ENCODE results near the gene PALM. TPM values are rescaled to one million over a fixed set of nuclear protein-coding genes. Genes with fewer than 3 reads are reported as not detected.

Gene PALM
- total RNA-seq, 4 donors from 2014 or later, result 57.1 to 228 (median 77.4) TPM

DNA sequence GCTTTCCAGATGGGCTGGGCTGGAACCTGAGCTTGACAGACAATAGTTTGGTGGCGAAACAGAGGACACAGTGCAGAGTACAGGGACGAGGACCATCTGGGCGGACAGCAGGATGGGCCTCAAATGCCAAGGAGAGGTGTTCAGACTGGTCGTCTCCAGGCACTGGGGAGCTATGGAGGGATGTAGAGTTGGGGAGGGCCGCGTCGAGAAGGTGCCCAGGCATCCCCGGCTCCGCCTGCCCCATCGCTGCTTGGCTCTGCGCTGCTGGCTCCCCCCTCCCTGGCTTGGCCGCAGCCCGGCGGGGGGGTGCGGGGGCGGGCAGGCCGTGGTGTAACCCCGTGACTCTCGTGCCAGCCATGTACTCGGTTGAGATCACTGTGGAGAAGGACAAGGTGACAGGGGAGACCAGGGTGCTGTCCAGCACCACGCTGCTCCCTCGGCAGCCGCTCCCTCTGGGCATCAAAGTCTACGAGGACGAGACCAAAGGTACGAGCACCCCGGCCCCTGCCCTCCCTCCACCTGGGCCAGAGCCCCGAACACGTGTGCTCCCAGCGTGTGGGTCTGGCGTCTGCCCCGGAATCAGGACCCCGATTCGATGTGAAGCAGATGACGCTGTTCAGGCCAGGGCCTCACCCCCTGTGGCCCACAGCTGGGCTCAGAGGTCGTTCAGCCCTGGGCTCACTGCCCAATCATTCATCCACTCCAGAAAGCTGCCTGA lies 31.4 kb downstream of the PALM start:
- TF ChIP-seq, protein P1, sequence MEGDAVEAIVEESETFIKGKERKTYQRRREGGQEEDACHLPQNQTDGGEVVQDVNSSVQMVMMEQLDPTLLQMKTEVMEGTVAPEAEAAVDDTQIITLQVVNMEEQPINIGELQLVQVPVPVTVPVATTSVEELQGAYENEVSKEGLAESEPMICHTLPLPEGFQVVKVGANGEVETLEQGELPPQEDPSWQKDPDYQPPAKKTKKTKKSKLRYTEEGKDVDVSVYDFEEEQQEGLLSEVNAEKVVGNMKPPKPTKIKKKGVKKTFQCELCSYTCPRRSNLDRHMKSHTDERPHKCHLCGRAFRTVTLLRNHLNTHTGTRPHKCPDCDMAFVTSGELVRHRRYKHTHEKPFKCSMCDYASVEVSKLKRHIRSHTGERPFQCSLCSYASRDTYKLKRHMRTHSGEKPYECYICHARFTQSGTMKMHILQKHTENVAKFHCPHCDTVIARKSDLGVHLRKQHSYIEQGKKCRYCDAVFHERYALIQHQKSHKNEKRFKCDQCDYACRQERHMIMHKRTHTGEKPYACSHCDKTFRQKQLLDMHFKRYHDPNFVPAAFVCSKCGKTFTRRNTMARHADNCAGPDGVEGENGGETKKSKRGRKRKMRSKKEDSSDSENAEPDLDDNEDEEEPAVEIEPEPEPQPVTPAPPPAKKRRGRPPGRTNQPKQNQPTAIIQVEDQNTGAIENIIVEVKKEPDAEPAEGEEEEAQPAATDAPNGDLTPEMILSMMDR (IDR thresholded peaks at IDR 0.05; ENCODE audit: low read depth), result no peak

DNA sequence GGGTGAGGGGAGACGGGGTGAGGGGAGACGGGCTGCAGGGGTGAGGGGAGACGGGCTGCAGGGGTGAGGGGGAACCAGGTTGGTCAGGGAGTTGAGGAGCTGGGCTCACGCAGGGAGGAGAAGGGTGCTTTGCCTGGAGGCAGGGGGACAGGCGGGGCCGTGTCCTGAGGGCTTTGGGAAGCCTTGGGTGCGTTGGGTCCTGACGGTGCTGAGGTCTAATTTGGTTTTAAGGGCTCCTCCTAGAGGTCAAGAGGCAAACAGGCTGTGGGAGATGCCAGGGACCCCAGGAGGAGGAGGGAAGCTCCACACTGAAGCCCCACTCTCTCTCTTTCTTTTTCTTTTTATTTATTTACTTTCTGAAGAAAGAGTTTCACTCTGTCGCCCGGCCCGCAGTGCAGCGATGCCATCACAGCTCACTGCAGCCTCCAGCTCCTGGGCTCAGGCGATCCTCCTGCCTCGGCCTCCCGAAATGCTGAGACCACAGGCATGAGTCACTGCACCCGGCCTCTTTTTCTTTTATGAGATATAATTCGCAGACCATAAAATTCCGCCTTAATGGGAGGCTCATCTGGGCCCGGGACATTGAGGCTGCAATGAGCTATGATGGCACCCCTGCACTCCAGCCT lies 32.9 kb downstream of the PALM start:
- TF ChIP-seq, protein P1 (IDR thresholded peaks at IDR 0.05; ENCODE audit: low read depth), result no peak

DNA sequence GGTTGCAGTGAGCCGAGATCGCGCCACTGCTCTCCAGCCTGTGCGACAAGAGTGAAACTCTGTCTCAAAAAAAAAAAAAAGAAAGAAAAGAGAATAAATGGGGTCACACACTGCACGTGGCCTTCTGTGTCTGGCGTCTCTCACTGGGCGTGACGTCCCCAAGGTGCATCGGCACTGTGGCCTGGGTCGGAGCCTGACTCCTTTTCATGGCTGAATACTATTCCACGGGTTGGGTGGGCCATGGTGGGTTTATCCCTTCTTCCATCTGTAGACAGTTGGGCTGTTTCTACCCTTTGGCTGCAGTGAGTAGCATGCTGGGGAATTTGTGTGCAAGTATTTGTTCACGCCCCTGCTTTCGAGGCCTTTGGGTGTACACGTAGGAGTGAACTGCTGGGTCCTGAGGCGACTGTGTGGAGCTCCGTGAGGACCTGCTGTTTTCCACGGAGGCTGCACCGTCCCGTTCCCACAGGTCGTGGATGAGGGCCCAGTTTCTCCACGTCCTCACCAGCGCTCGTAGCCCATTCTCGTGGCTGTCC lies 33.9 kb downstream of the PALM start:
- TF ChIP-seq, protein P1 (IDR thresholded peaks at IDR 0.05; ENCODE audit: low read depth), result no peak

DNA sequence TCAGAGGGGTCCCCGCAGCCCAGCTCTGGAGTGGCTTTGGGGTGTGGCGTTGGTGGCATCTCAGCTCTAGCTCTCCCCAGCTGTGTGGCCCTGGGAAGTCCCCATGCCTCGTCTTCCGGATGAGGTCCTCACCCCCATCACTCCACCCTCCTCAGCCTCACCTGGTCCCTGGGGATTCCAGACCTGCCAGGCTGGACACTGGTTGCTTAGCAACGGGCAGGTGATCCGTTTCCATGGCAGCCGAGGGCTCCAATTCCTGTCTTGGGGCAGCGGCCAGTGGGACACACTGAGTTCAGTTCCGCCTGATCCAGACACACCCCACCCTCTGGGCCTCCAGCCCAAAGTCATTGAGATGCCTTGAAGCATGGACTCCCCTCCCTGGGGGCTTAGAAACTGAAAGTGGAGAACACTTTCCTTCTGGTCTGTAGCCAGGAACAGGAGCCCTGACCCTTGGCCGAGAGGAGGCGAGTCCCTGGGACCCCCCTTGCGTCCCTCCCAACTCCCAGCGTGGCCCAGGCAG lies 34.5 kb downstream of the PALM start:
- TF ChIP-seq, protein P1 (IDR thresholded peaks at IDR 0.05; ENCODE audit: low read depth), result no peak

DNA sequence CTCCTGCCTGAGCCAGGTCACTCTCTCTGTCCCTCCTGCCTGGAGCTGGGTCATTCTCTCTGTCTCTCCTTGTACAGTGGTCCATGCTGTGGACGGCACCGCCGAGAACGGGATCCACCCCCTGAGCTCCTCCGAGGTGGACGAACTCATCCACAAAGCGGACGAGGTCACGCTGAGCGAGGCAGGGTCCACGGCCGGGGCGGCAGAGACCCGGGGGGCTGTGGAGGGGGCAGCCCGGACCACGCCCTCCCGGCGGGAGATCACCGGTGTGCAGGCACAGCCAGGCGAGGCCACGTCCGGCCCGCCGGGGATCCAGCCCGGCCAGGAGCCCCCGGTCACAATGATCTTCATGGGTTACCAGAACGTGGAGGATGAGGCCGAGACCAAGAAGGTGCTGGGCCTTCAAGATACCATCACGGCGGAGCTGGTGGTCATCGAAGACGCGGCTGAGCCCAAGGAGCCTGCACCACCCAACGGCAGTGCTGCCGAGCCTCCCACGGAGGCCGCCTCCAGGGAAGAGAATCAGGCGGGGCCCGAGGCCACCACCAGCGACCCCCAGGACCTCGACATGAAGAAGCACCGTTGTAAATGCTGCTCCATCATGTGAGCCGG lies 37.6 kb downstream of the PALM start:
- TF ChIP-seq, protein P1 (IDR thresholded peaks at IDR 0.05; ENCODE audit: low read depth), result no peak

DNA sequence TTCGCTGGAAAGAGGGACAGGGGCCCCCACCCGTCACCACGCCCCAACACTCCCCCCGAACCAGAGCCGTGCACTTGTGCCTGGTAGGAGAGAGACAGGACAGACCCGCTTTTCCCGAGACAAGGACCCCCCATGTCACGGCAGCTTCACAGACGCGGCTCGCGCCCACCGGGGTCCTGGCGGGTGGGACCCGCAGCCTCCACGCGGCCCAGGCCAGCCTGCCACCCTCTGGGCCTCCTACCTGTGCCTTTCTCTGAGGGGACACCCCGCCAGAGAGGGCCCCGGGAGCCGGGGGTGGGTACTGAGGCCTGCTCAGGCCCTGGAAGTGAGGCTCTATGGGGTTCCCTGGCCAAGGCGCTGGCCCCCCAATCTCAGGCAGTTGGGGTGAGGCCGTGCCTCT lies 38.2 kb downstream of the PALM start:
- TF ChIP-seq, protein P1 (IDR thresholded peaks at IDR 0.05; ENCODE audit: low read depth), result no peak

Measured in subcutaneous adipose tissue (tissue), 4 donors.